Tibial artery (tissue), 4 donors: ENCODE results near the gene GRIK3.

Source experiments
- DNase-seq, 2 donors: peaks; one replicate each; pipeline ENCODE4 v3.0.0-alpha.2; 2019
- H3K27ac ChIP-seq, 2 donors: fragments of 200-600 bp; sonication (generic) in 1 of 2; 1 replicate in 1 of 2; 2 replicates in 1 of 2; pipeline ENCODE4 v1.5.1; 2018 to 2019; ENCODE audit warnings: mild to moderate bottlenecking in 1 of 2
- H3K27me3 ChIP-seq, 2 donors: fragments of 200-600 bp; sonication (generic) in 1 of 2; one replicate each; pipeline versions ENCODE4 v1.5.1 to v1.6.0; 2016 to 2019
- H3K36me3 ChIP-seq, 3 donors: fragments of 200-600 bp; sonication (generic) in 2 of 3; one replicate each; pipeline ENCODE4 v1.5.1; 2016 to 2019; ENCODE audit warnings: mild to moderate bottlenecking in 2 of 3
- H3K4me1 ChIP-seq, 4 donors: fragments of 200-600 bp; sonication (generic) in 2 of 4; 1 replicate in 3 of 4; 2 replicates in 1 of 4; pipeline ENCODE4 v1.5.1; 2016 to 2019
- H3K4me3 ChIP-seq, 2 donors: fragments of 200-600 bp; sonication (generic) in 1 of 2; 1 replicate in 1 of 2; 2 replicates in 1 of 2; pipeline ENCODE4 v1.5.1; 2018 to 2019; ENCODE audit warnings: mild to moderate bottlenecking in 2 of 2
- H3K9me3 ChIP-seq, 3 donors: fragments of 200-600 bp; sonication (generic) in 1 of 3; one replicate each; pipeline ENCODE4 v1.5.1; 2016 to 2019
- intact Hi-C: fragments of 100-400 bp; cut with DNase I; formaldehyde crosslinking; loops from one replicate; pipeline ENCODE4 v1.15.0; 2023; ENCODE audit warnings: low total_unique reads
- TF ChIP-seq, protein P1 (sequence below), 2 experiments: fragments of 200-600 bp in 1 of 2; fragments of 450-650 bp in 1 of 2; IDR thresholded peaks; one replicate each; pipeline ENCODE4 v1.5.1; 2017 to 2019; ENCODE audit warnings: antibody characterized with exemption in 2 of 2, mild to moderate bottlenecking in 1 of 2, moderate library complexity in 1 of 2

The GRIK3 gene

DNA sequence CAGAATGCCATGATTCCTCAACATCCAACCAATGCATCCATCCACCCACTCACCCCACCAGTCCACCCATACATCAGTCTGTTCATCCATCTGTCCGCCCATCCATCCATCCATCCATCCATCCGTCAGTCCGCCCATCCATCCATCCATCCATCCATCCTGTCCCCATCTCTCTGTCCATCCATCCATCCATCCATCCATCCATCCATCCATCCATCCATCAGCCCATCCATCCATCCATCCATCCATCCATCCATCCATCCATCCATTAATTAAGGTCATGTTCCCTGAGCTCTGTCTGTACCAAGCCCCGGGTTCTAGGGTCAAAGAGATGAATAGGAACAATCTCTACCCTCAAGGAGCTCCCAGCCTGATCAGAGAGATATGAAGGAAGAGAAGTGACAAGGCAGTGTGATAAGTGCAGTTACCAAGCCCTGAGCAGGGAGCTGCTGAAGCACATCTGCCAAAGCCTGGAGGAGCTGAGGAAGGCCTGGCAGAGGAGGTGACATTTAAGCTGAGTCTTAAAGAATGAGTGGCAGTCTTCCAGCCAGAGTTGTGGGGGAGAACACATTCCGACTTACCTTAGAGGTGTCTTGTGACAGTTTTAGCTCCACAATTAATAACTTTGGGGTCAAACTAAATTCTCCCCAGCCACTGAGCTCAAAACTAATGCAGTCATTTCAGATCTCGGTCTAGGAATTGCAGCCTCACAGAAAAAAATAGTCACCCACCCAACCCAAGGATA, 47.9 kb downstream of the GRIK3 start:
- intact Hi-C loops: no loop called here
- Histone ChIP-seq H3K36me3 (no peaks in the 10 kb centered on the region), H3K4me3 (no peak overlapping the region), H3K9me3 (no peaks in the 10 kb centered on the region), H3K27me3 (peaks cover 0 to 59% of the 10 kb centered on the region in 2 donors), H3K4me1 (peaks cover 0 to 8% (median 2%) of the 10 kb centered on the region in 4 donors), H3K27ac (no peak overlapping the region)
- DNase-seq: no peak
- TF ChIP-seq, protein P1, sequence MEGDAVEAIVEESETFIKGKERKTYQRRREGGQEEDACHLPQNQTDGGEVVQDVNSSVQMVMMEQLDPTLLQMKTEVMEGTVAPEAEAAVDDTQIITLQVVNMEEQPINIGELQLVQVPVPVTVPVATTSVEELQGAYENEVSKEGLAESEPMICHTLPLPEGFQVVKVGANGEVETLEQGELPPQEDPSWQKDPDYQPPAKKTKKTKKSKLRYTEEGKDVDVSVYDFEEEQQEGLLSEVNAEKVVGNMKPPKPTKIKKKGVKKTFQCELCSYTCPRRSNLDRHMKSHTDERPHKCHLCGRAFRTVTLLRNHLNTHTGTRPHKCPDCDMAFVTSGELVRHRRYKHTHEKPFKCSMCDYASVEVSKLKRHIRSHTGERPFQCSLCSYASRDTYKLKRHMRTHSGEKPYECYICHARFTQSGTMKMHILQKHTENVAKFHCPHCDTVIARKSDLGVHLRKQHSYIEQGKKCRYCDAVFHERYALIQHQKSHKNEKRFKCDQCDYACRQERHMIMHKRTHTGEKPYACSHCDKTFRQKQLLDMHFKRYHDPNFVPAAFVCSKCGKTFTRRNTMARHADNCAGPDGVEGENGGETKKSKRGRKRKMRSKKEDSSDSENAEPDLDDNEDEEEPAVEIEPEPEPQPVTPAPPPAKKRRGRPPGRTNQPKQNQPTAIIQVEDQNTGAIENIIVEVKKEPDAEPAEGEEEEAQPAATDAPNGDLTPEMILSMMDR (IDR thresholded peaks at IDR 0.05): no peak

- no peaks in the 10 kb centered on the region for H3K36me3 ChIP-seq
- H3K27ac ChIP-seq: no peak overlapping the region
- no peak overlapping the region for H3K4me3 ChIP-seq
- TF ChIP-seq, protein P1 (IDR thresholded peaks at IDR 0.05): no peak
- intact Hi-C loops: no loop called here
- H3K27me3 ChIP-seq: peaks cover 0 to 57% of the 10 kb centered on the region in 2 donors
- peaks cover 0 to 8% (median 2%) of the 10 kb centered on the region in 4 donors for H3K4me1 ChIP-seq
- no peak for DNase-seq
- H3K9me3 ChIP-seq: no peaks in the 10 kb centered on the region
These were observed 49.6 kb downstream of the GRIK3 start for GRCh38 chr1:36984675-36985074.

- TF ChIP-seq, protein P1 (IDR thresholded peaks at IDR 0.05): no peak
- Histone ChIP-seq H3K36me3 (no peaks in the 10 kb centered on the region), H3K27me3 (peaks cover 0 to 58% of the 10 kb centered on the region in 2 donors), H3K4me1 (peaks cover 0 to 8% (median 1%) of the 10 kb centered on the region in 4 donors), H3K27ac (no peak overlapping the region), H3K4me3 (no peak overlapping the region), H3K9me3 (no peaks in the 10 kb centered on the region)
- no peak for DNase-seq
- intact Hi-C loops: no loop called here
These were observed 50.3 kb downstream of the GRIK3 start for GRCh38 chr1:36984026-36984425.

DNA sequence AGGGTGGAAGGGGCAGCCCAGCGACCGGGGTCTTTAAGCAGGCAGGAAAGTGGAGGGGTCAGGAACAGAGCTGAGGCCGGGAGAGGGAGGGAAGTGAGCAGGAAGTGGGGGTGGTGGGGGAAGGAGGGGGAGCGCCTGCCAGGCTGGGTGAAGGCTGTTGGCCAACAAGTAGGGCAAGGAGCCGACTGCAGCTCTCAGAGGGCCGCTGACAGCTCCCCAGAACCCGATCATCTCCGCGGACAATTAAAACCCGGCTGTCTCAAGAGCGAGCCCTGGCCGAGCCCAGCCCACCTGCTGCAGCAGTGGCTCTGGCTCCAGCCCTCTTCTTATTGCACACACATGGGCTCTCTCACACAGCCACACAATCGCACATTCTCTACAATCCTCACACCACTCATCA, 51.6 kb downstream of the GRIK3 start:
- no peak for DNase-seq
- intact Hi-C loops: no loop called here
- Histone ChIP-seq H3K36me3 (no peaks in the 10 kb centered on the region), H3K4me1 (no peaks in the 10 kb centered on the region), H3K4me3 (no peak overlapping the region), H3K27ac (no peak overlapping the region), H3K9me3 (no peaks in the 10 kb centered on the region), H3K27me3 (peaks cover 0 to 65% of the 10 kb centered on the region in 2 donors)
- TF ChIP-seq, protein P1 (IDR thresholded peaks at IDR 0.05): no peak

DNA sequence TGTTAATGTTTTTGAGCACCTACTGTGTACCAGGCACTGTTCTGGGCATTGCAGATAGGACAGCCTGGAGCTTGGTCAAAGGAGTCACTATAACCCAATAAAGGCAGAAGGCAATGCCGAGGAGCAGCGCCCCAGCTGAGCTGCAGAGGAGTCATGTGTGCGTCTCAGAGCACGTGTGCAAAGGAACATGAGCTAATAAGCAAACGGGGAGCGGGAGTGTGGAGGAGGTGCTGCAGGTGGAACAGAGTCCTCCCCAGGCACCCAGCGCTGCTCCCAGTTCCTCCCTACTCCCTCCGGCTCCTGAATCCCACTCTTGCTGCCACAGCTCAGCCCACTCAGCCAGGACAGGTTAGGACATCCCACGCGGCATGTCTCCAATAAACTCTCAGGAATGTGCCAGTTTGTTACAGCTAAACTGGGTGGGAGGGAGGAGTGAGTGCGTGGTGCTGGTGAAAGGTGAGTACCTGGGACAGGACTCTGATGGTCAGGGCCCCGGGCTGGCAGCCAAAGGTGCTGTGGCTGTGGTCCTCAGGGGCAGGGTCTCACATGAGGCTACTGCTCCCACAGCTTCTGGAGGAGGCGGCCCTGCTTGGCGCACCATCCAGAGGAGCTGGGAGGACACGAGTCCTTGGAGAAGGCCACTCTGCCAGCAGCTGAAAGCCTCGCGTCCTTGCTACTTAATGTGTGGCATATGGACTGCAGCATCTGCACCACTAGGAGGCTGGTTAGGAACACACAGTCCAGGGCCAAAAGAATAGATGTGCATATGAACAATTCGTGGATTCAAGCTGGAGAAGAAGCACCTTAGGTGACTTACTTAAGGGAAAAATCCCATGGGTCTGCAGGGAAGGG, 52.3 kb downstream of the GRIK3 start:
- no peak overlapping the region for H3K4me3 ChIP-seq
- H3K4me1 ChIP-seq: no peaks in the 10 kb centered on the region
- H3K36me3 ChIP-seq: no peaks in the 10 kb centered on the region
- intact Hi-C loops: no loop called here
- H3K27me3 ChIP-seq: peaks cover 0 to 68% of the 10 kb centered on the region in 2 donors
- DNase-seq: no peak
- H3K9me3 ChIP-seq: no peaks in the 10 kb centered on the region
- H3K27ac ChIP-seq: no peak overlapping the region
- TF ChIP-seq, protein P1 (IDR thresholded peaks at IDR 0.05): no peak
